HCT116 (cell line): Measurements from ENCODE around the gene SHISAL1. TPM values are rescaled to one million over a fixed set of nuclear protein-coding genes. Genes with fewer than 3 reads are reported as not detected.

ENCODE experiments used
- ATAC-seq: fragments of 200-7000 bp; cut with Tn5 transposase; 2 replicates; pipeline ENCODE4 v1.9.1; 2020; ENCODE audit warnings: mild to moderate bottlenecking, moderate library complexity
- BruUV-seq: library from RNA; stranded (reverse); fragments of 400-500 nt; replicated peaks from 2 replicates; lab custom pipeline; 2021; lab: Mats Ljungman, UMichigan
- CTCF ChIA-PET: fragments of 300-600 bp; sonication (Branson Sonifier 250); formaldehyde crosslinking; loops from one replicate; lab custom pipeline; 2021; ENCODE audit warnings: antibody characterized with exemption; lab: Charles Lee
- POLR2A ChIA-PET: fragments of 300-600, 350-600 bp; sonication (Branson Sonifier 250); formaldehyde crosslinking; loops from one replicate; lab custom pipeline; 2021; ENCODE audit warnings: antibody characterized with exemption; lab: Charles Lee
- RAD21 ChIA-PET, 2 experiments: fragments of 300-600 bp; sonication (Branson Sonifier 250); formaldehyde crosslinking; loops; one replicate each; lab custom pipeline; 2023; ENCODE audit warnings: low total read pairs in 2 of 2; ENCODE audit not compliant: uncharacterized antibody in 2 of 2, unreplicated experiment in 2 of 2, low non-redundant PET in 1 of 2; lab: Charles Lee
- DNase-seq: peaks from one replicate; pipeline ENCODE4 v3.0.0-alpha.2; 2010; ENCODE audit warnings: low read depth, low spot score
- H2AFZ ChIP-seq: fragments of 200-600 bp; shearing (Covaris generic), sonication (generic); 2 replicates; pipeline ENCODE4 v1.6.1; 2017; ENCODE audit warnings: low read depth, mixed run types, mixed read lengths, antibody characterized with exemption, low read length; ENCODE audit not compliant: poor library complexity, severe bottlenecking
- H3K27ac ChIP-seq: 2 replicates; pipeline ENCODE4 v1.5.1; 2012; ENCODE audit warnings: low read depth, low read length
- H3K27me3 ChIP-seq: fragments of 200-600 bp; sonication (generic); 2 replicates; pipeline ENCODE4 v1.6.1; 2016; ENCODE audit warnings: mixed run types, low read length, mixed read lengths; ENCODE audit not compliant: insufficient read depth
- H3K36me3 ChIP-seq, 2 experiments: fragments of 200-500 bp in 1 of 2; fragments of 200-600 bp in 1 of 2; sonication (Bioruptor generic) in 1 of 2; sonication (generic) in 1 of 2; 2 replicates each; pipeline versions ENCODE4 v1.5.1 to v1.6.1; 2014 to 2016; ENCODE audit warnings: low read length in 2 of 2, inconsistent platforms in 1 of 2, mixed read lengths in 1 of 2, mixed run types in 1 of 2; ENCODE audit not compliant: insufficient read depth in 2 of 2, control insufficient read depth in 1 of 2
- H3K4me1 ChIP-seq, 2 experiments: fragments of 200-600 bp in 1 of 2; sonication (generic) in 1 of 2; 2 replicates each; pipeline versions ENCODE4 v1.5.1 to v1.6.1; 2012 to 2017; ENCODE audit warnings: low read length in 2 of 2, inconsistent platforms in 1 of 2, mild to moderate bottlenecking in 1 of 2, mixed read lengths in 1 of 2, mixed run types in 1 of 2, moderate library complexity in 1 of 2; ENCODE audit not compliant: insufficient read depth in 2 of 2, control insufficient read depth in 1 of 2
- H3K4me2 ChIP-seq: fragments of 200-600 bp; sonication (generic); 2 replicates; pipeline ENCODE4 v1.6.1; 2017; ENCODE audit warnings: mixed run types, low read length, mixed read lengths
- H3K4me3 ChIP-seq, 2 experiments: fragments of 200-600 bp in 1 of 2; sonication (generic) in 1 of 2; replicated peaks in 1 of 2; 2 replicates each; pipeline ENCODE4 v1.5.1; 2011 to 2016; ENCODE audit warnings: low read length in 2 of 2, control low read depth in 1 of 2, low read depth in 1 of 2, mild to moderate bottlenecking in 1 of 2, mixed read lengths in 1 of 2, mixed run types in 1 of 2
- H3K79me2 ChIP-seq: fragments of 200-600 bp; sonication (generic); 2 replicates; pipeline ENCODE4 v1.6.1; 2017; ENCODE audit warnings: mild to moderate bottlenecking, mixed run types, low read length, moderate library complexity, mixed read lengths; ENCODE audit not compliant: insufficient read depth
- H3K9ac ChIP-seq: fragments of 200-600 bp; sonication (generic); 2 replicates; pipeline ENCODE4 v1.6.1; 2016; ENCODE audit warnings: low read length, mixed read lengths
- H3K9me2 ChIP-seq: fragments of 200-600 bp; sonication (generic), shearing (Covaris generic); 2 replicates; pipeline ENCODE4 v1.6.1; 2017; ENCODE audit warnings: mixed run types, mild to moderate bottlenecking, moderate library complexity; ENCODE audit not compliant: insufficient read depth
- H3K9me3 ChIP-seq, 2 experiments: fragments of 200-500 bp in 1 of 2; fragments of 200-600 bp in 1 of 2; sonication (Bioruptor generic) in 1 of 2; sonication (generic) in 1 of 2; 2 replicates each; pipeline ENCODE4 v1.6.1; 2014 to 2017; ENCODE audit warnings: low read length in 2 of 2, mixed read lengths in 2 of 2, inconsistent platforms in 1 of 2, low read depth in 1 of 2, mild to moderate bottlenecking in 1 of 2, mixed run types in 1 of 2, moderate library complexity in 1 of 2; ENCODE audit not compliant: control insufficient read depth in 1 of 2, insufficient read depth in 1 of 2
- H4K20me1 ChIP-seq: fragments of 200-600 bp; sonication (generic), shearing (Covaris generic); 2 replicates; pipeline ENCODE4 v1.6.1; 2017; ENCODE audit warnings: mixed run types, mild to moderate bottlenecking, moderate library complexity; ENCODE audit not compliant: insufficient read depth
- CBX3 ChIP-seq: IDR thresholded peaks from 2 replicates; pipeline ENCODE4 v1.6.1; 2012; ENCODE audit warnings: low read depth
- CEBPB ChIP-seq: IDR thresholded peaks from 2 replicates; pipeline ENCODE4 v1.6.1; 2012; ENCODE audit warnings: low read depth
- EGR1 ChIP-seq: IDR thresholded peaks from 2 replicates; pipeline ENCODE4 v1.6.1; 2012; ENCODE audit warnings: low read depth
- ELF1 ChIP-seq: IDR thresholded peaks from 2 replicates; pipeline ENCODE4 v1.6.1; 2012; ENCODE audit warnings: low read depth, borderline replicate concordance
- EZH2 ChIP-seq: fragments of 200-600 bp; sonication (generic); IDR thresholded peaks from 2 replicates; pipeline ENCODE4 v1.6.1; 2017; ENCODE audit warnings: antibody characterized with exemption, mixed run types
- JUND ChIP-seq: IDR thresholded peaks from 2 replicates; pipeline ENCODE4 v1.6.1; 2012
- POLR2AphosphoS5 ChIP-seq: IDR thresholded peaks from 2 replicates; pipeline ENCODE4 v1.6.1; 2011; ENCODE audit warnings: mild to moderate bottlenecking, low read depth, low read length, moderate library complexity
- RAD21 ChIP-seq: IDR thresholded peaks from 2 replicates; pipeline ENCODE4 v1.6.1; 2012; ENCODE audit warnings: low read depth, mild to moderate bottlenecking
- SIN3A ChIP-seq: IDR thresholded peaks from 2 replicates; pipeline ENCODE4 v1.6.1; 2012; ENCODE audit warnings: low read depth
- SRF ChIP-seq: IDR thresholded peaks from 2 replicates; pipeline ENCODE4 v1.6.1; 2012; ENCODE audit warnings: low read depth
- YY1 ChIP-seq: IDR thresholded peaks from 2 replicates; pipeline ENCODE4 v1.6.1; 2011; ENCODE audit warnings: low read length, low read depth, moderate library complexity, mild to moderate bottlenecking; ENCODE audit not compliant: insufficient replicate concordance; ENCODE audit errors: extremely low read depth
- ZFX ChIP-seq: fragments of 450-650 bp; IDR thresholded peaks from 2 replicates; pipeline ENCODE4 v1.6.1; 2017
- ZNF274 ChIP-seq: fragments of 200-500 bp; sonication (Bioruptor generic); IDR thresholded peaks from 2 replicates; pipeline ENCODE4 v1.6.1; 2014; ENCODE audit warnings: mild to moderate bottlenecking, low read depth, low read length, inconsistent platforms
- intact Hi-C: fragments of 100-400 bp; cut with micrococcal nuclease; formaldehyde crosslinking; loops from 2 replicates; pipeline ENCODE4 v1.10.0; 2022
- total RNA-seq: library from RNA; stranded (reverse); gene quantifications from one replicate; pipeline ENCODE4 v1.2.1, GENCODE V29; 2021; ENCODE audit not compliant: unreplicated experiment
- TF ChIP-seq, protein P1 (sequence below): IDR thresholded peaks from 2 replicates; pipeline ENCODE4 v1.6.1; 2012; ENCODE audit warnings: low read depth
- TF ChIP-seq, protein P2 (sequence below), 3 experiments: fragments of 200-600 bp in 1 of 3; sonication (generic) in 1 of 3; IDR thresholded peaks in 2 of 3; conservative IDR thresholded peaks in 1 of 3; 2 replicates each; pipeline ENCODE4 v1.5.1; 2012 to 2017; ENCODE audit warnings: low read depth in 2 of 3, low read length in 2 of 3, antibody characterized with exemption in 1 of 3, borderline replicate concordance in 1 of 3, control low read depth in 1 of 3, mild to moderate bottlenecking in 1 of 3, mixed read lengths in 1 of 3, mixed run types in 1 of 3, moderate library complexity in 1 of 3; ENCODE audit not compliant: insufficient read depth in 1 of 3
- TF ChIP-seq, protein P3 (sequence below): IDR thresholded peaks from 2 replicates; pipeline ENCODE4 v1.6.1; 2012

Gene SHISAL1
- total RNA-seq, 1 experiment from 2014 or later = not detected

DNA sequence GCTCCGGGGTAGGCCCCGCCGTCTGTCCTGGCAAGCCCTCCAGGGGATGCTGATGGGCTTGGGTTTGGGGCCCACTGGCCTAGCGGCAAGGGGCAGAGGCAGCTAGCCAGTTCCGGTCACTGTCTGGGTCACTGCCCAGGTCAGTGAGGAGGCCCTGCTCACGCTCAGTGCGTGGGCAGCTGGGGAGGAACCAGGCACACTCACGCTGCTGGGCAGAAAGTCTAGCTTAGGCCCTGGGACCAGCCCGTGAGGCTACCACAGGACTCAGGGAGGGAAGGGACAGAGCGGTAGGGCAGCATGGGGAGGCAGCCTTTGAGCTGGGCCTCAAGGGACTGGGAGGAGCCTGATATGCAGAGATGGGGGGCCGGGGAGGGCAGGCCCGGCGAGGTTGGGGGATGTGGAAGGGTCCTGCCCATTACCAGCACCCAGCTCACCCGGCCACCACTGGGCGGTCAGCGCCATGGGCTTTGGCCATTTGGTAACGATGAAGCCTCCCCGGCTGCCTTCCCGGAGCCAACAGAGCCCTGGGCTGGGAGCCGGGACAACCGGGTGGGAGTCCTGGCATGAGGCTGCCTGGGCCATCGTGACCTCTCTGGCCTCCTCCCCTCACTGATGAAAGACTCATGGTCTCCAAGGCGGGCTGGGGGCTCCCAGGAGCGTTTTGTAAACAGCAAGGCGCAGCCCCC lies 14.2 kb downstream of the SHISAL1 start (continued):
- TF ChIP-seq, protein P1, sequence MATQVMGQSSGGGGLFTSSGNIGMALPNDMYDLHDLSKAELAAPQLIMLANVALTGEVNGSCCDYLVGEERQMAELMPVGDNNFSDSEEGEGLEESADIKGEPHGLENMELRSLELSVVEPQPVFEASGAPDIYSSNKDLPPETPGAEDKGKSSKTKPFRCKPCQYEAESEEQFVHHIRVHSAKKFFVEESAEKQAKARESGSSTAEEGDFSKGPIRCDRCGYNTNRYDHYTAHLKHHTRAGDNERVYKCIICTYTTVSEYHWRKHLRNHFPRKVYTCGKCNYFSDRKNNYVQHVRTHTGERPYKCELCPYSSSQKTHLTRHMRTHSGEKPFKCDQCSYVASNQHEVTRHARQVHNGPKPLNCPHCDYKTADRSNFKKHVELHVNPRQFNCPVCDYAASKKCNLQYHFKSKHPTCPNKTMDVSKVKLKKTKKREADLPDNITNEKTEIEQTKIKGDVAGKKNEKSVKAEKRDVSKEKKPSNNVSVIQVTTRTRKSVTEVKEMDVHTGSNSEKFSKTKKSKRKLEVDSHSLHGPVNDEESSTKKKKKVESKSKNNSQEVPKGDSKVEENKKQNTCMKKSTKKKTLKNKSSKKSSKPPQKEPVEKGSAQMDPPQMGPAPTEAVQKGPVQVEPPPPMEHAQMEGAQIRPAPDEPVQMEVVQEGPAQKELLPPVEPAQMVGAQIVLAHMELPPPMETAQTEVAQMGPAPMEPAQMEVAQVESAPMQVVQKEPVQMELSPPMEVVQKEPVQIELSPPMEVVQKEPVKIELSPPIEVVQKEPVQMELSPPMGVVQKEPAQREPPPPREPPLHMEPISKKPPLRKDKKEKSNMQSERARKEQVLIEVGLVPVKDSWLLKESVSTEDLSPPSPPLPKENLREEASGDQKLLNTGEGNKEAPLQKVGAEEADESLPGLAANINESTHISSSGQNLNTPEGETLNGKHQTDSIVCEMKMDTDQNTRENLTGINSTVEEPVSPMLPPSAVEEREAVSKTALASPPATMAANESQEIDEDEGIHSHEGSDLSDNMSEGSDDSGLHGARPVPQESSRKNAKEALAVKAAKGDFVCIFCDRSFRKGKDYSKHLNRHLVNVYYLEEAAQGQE = no peak
- TF ChIP-seq POLR2AphosphoS5 = no peak
- no peak for TF ChIP-seq RAD21
- TF ChIP-seq JUND = no peak
- no peak for TF ChIP-seq EGR1
- TF ChIP-seq CEBPB = no peak

DNA sequence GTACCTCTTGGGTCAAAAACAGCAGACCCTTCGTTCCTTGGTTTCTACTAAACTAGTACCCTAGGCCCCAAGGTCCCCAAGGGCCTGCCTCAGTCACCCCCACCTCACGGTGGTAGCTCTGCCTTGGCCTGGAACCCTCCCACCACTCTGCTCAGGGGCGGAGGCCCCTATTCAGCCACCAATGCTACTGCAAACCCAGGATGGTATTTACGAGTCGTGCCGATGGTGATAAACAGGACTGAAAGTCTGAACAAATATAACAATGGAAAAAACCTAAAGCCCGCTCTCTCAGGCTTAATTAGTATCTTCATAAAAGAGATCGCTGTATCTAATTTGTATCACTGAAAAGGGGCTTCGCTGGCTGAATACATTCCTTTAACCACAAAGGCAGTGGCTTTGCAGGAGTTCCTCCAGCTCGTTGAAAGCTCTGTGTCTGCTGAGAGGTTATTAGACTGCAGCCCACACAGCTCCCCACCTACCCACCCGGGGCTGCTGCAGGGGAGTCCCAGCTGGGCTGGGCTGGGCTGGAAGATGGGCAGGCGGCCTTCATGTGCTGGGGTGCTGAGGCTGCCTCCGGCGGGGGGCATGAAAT lies 15.2 kb downstream of the SHISAL1 start:
- no peak overlapping the region for H3K9ac ChIP-seq
- no peaks in the 10 kb centered on the region for H4K20me1 ChIP-seq
- intact Hi-C loops = no loop called here
- no peak overlapping the region for H2AFZ ChIP-seq
- H3K27me3 ChIP-seq = peaks cover 4% of the 10 kb centered on the region; the same call in 1 of the 2 replicates
- H3K36me3 ChIP-seq = no peaks in the 10 kb centered on the region
- H3K27ac ChIP-seq = no peak overlapping the region
- CTCF ChIA-PET = no interaction called here
- RAD21 ChIA-PET = no interaction called here
- POLR2A ChIA-PET = no interaction called here
- H3K9me3 ChIP-seq = no peaks in the 10 kb centered on the region
- no peak for ATAC-seq
- H3K4me3 ChIP-seq = no peak overlapping the region
- no peaks in the 10 kb centered on the region for H3K79me2 ChIP-seq
- BruUV-seq = no TSS peak
- H3K4me1 ChIP-seq = no peaks in the 10 kb centered on the region
- no peak overlapping the region for H3K4me2 ChIP-seq
- no peaks in the 10 kb centered on the region for H3K9me2 ChIP-seq
- DNase-seq = no peak
- TF ChIP-seq CBX3 (no peak), JUND (no peak), ZFX (no peak), RAD21 (no peak), SIN3A (no peak), POLR2AphosphoS5 (no peak), YY1 (no peak), ELF1 (no peak), EZH2 (no peak), ZNF274 (no peak), SRF (no peak)
- TF ChIP-seq, protein P2, sequence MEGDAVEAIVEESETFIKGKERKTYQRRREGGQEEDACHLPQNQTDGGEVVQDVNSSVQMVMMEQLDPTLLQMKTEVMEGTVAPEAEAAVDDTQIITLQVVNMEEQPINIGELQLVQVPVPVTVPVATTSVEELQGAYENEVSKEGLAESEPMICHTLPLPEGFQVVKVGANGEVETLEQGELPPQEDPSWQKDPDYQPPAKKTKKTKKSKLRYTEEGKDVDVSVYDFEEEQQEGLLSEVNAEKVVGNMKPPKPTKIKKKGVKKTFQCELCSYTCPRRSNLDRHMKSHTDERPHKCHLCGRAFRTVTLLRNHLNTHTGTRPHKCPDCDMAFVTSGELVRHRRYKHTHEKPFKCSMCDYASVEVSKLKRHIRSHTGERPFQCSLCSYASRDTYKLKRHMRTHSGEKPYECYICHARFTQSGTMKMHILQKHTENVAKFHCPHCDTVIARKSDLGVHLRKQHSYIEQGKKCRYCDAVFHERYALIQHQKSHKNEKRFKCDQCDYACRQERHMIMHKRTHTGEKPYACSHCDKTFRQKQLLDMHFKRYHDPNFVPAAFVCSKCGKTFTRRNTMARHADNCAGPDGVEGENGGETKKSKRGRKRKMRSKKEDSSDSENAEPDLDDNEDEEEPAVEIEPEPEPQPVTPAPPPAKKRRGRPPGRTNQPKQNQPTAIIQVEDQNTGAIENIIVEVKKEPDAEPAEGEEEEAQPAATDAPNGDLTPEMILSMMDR (IDR thresholded peaks at IDR 0.05 in 2 of 3, conservative IDR thresholded peaks at IDR 0.05 in 1 of 3; ENCODE audit: borderline replicate concordance in 1 of 3, insufficient read depth in 1 of 3, low read depth in 2 of 3, low read length in 2 of 3) = no peak
- TF ChIP-seq, protein P3, sequence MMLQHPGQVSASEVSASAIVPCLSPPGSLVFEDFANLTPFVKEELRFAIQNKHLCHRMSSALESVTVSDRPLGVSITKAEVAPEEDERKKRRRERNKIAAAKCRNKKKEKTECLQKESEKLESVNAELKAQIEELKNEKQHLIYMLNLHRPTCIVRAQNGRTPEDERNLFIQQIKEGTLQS = no peak
